ENCODE results near the gene GRPR.
"Not testable (repeated sequence)": the region's sequence is repeated elsewhere in the genome, so short reads cannot be mapped to it uniquely, and the experiment has no call there.

Gene GRPR

DNA sequence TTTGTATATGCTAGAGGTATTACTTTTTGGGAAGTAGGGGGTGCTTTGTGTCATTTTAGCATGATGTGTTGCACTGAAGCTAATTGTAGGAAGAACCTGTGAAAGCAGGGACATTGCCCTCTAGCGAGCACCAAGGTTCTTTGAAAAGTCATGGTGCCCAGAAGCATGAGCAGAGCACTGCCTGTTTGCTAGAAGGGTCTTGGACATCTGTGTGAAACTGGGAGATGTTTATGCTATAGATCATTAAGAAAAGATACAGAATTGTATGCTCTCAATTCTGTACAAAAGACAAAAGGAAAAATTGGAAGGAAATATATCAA is 14.7 kb downstream of the GRPR start:
- no peak for DNase-seq

DNA sequence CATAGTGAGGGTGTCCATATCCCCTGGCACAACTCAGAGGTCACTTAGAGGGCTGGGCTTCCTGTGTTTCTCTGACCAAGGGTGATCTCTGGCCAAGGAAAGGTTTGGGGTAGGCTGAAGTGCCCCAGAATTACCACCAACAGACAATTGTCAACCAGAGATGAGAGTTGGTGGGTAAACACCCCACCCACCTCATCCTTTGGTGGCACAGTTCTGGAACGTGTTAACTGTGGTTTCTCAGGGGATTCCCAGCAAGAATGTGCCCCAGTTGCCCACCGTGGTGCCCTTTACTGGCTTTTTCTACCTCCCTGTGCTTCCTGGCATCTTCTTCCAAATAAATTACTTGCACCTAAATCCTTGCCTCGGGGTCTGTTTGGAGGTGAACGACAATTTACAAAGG is 17.1 kb downstream of the GRPR start:
- DNase-seq, result no peak

DNA sequence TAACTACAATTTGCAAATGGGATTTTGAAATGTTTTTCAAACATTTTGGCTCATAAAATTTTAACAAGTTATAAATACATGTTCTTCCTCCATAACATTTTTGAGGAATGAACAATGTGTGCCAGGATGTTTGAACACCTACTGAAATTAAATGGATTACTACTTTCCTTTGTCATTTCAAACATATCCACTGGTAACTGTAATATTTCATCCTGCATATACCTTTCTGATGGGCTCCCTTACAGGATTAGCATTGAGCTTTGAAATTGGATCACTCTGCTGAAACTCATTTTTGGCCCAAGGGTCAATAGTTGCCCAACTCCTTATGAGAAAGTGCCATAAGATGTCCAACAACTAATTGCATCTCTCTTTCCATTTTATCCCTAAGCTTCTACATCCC is 17.6 kb downstream of the GRPR start:
- no peak for DNase-seq

DNA sequence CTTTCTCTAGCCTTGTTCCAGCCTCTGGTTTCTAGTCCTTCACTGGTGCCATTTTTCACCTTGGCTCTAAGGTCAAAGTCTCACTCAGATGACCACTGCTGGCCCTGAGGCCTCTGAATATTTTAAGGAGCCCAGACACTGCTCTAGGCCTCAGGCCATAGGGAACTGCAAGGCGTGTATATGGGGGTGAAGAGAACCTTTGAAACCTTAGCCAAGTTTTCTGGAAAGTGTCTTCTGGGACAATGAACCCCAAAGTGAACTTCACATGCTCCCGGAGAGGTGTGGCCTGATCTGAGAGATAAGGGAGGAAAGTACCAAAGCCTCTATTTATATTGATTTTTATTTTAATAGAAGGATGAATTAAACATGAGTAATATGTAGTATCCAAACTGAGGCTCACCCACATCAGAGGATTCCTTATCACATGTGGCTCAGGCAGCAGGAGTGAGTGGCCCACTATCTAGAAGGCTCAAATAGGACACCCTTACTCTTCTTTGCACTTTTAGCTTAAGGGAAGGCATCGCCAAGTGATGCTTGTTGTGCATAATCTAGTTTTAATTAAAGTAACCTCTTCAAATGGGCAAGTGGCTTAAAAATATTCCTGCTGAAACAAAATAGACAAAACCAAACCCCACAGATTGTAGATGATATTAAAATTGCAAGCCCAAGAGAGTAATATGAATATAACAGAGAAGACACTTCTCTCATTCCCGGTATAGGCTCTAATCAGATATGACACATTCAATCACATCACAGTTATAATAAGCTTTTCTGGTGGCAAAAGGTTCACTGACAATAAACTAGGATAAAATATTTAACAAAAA is 18.3 kb downstream of the GRPR start:
- DNase-seq, result no peak

DNA sequence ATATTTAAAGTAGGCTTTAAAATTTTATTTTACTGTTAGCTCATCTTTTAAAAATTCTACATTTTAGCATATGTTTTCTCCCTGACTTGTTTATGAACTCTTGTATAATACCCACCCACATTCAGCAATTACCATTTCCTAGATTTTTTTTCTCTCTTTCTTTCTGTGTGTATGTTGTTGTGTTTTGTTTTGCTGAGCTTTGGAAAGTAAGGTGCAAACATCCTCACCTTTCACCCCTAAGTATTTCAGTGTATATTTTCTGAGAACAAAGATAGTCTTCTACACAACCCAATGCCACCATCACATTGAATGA is 18.8 kb downstream of the GRPR start:
- DNase-seq, result no peak

DNA sequence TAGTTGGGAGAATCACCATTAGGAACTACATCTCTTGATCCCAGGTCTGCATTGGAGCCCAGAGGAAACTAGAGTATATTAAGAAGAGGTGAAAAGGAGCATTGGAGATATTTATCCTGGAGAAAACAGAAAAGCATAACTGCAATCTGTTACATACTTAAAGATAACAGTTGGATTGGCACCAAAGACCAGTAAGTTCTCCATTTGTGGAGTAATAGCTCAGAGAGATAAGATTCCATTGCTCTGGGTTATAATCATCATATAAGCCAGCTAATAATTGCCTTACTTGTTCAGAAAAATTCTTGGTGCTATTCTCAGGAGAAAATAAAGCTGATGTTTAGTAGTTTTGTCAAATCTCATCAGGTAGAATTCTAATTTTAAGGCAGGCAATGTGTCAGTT is 20.6 kb downstream of the GRPR start:
- DNase-seq, result no peak

DNA sequence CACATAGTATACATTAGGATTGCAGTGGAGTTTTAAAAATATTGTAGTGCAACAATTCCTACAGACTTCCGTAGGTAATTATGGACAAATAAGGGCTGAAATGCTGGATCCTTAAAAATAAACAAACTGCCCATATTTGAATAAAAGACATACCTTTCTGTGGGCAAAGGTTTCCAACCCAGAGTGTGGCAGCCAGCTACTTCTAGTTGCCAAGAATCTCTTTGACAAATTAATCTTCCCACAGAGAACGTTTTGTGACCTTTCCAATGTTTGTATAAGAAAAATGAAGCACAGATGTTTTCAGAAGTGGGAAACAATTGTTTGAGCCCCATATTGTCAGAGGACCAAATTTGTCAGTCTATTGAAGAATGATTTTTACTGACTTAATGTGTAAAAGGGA is 21.1 kb downstream of the GRPR start:
- no peak for DNase-seq

DNA sequence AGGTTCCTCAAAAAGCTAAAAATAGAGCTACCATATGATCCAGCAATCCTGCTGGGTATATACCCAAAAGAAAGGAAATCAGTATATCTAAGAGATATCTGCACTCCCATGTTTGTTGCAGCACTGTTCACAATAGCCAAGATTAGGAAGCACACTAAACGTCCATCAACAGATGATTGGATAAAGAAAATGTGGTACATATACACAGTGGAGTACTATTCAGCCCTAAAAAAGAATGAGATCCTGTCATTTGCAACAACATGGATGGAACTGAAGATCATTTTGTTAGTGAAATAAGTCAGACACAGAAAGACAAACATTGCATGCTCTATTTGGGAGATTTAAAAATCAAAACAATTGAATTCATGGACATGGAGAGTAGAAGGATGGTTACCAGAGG is 21.7 kb downstream of the GRPR start:
- DNase-seq, result not testable (repeated sequence)

DNA sequence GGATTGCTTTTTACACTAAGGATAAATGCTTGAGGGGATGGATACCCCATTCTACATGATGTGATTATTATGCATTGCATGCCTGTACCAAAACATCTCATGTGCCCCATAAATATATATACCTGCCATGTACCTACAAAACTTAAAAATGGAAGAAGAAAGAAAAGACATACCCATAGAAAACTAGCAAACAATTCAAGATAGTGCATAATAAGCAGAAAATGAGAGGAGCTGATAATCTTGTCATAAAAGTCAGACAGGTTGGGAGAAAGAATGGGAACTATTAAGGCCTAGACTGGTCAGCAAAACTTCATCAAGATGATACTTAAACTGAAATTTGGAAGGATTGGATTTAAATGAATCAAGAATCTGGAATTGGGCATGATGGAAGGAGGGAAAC is 22.3 kb downstream of the GRPR start:
- DNase-seq, result no peak

DNA sequence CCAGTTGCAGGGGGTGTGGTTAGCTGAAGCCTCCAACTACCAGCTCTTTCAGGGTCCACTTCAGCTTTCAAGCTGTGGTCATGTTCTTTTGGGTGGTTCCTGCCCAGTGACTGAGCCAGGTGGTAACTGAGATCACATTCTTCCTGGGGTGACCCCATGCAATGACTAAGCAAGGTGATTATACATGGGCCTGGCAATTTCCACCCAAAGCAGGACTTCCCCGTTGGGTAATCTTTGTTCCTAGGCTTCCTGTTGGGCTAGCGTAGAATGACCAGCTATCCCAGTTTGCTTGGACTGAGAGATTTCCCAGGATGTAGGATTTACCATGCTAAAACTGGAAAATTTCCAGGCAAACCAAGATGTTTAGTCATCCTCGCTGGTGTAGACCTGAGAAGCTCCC is 25.5 kb downstream of the GRPR start:
- no peak for DNase-seq

DNA sequence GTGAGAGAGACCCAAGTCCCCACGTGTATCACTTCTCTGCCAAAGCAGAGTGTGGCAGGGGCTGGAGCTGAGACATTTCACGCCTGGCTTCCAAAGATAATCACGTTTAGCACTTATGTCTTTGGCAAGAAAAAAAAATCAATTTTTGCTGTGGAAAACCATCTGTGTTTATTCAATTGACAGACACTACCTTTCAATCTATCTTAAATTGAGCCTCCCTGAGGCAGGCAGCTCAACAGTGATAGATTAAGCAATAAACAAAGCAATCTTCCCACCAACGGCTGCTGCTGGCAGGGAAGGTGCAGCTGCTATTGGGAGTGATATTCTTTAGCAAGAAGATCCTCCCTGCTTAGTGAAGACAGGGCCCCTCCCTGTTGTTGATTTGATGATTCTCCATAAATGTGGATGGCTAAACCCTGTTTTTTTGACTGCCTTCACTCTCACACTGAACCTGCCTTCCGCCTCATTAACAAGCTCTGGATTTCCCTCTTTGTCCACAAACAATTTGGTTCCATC is 32.3 kb downstream of the GRPR start:
- DNase-seq, result no peak

DNA sequence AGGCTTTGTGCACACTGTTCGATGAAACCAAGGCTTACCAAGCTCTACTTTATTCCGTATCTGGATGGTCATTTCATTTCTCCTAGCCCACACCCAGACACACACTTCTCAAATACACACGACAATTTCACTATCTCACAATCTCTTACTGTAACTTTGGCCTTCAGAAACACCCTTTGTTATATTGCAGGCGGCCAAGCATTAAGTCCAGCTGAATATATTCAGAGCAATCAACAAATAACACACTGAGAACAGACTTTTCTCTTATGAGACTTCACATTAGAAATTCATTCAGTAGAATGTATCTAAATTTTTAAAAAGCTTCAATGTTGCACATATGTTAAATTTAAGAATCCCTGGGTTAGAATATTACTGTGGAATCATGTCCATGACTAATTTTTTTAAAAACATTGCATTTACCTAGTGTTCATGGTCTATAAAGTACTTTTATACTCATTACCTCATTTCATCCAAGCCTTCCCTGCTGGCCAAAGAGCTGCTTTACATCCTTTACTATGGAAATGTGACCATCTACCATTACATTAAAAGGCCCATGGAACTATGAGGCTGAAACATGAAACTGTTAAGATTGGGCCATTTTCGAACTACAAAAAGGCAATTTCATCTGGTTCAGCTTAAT is 33.4 kb downstream of the GRPR start:
- no peak for DNase-seq

DNA sequence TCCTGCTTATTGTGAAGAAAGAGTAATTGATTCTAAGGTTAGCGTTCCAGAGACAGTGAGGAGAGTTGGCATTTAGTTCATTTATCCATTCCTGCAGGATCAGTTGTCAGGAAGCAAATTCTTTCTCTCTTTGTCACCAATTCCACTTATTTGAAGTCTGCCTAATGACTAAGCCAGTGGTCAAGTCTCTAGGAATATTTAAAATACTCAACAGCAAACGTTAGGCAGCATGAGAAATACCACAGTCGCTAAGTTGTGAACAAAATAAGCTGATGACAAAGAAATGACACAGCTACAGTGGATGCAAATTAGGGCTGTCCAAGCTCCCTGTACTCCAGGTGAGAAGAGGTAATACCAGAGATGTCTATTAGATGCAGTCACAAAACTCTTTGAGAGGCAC is 37.4 kb downstream of the GRPR start:
- peak; percentile 92 for DNase-seq

DNA sequence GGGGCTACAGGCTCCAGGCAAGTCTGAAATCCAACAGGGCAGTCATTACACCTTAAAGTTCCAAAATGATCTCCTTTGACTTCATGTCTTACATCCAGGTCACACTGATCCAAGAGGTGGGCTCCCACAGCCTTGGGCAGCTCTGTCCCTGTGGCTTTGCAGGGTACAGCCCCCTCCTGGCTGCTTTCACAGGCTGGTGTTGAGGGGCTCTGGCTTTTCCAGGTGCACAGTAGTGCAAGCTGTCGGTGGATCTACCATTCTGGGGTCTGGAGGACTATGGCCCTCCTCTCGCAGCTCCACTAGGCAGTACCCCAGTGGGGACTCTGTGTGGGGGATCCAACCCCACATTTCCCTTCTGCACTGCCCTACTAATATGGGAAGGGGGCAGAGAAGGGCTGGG is 37.8 kb downstream of the GRPR start:
- DNase-seq, result not testable (repeated sequence)

DNA sequence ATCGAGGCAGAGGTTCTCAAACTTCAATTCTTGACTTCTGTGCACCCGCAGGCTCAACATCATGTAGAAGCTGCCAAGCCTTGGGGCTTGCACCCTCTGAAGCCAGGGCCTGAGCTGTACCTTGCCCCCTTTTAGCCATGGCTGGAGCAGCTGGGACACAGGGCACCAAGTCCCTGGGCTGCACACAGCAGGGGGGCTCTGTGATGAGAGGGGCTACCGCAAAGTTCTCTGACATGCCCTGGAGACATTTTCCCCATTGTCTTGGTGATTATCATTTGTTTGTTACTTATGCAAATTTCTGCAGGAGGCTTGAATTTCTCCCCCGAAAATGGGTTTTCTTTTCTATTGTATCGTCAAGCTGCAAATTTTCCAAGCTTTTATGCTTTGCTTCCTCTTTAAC is 39.0 kb downstream of the GRPR start:
- DNase-seq, result no peak

DNA sequence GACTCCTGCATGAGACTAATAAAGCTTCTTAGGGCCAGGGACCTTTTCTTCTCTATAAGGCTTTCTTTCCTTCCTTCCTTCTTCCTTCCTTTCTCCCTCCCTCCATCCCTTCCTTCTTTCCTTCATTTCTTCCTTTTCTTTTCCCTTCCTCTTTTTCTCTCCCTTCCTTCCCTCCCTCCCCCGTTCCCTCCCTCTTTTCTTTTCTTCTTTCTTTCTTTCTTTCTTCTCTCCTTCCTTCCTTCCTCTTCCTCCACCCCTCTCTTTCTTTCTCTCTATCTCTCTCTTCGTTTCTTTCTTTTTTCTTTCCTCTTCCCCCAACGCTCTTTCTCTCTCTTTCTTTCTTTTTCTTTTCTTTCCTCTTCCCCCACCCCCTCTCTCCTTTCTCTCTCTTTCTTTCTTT is 41.4 kb downstream of the GRPR start:
- DNase-seq, result no peak

DNA sequence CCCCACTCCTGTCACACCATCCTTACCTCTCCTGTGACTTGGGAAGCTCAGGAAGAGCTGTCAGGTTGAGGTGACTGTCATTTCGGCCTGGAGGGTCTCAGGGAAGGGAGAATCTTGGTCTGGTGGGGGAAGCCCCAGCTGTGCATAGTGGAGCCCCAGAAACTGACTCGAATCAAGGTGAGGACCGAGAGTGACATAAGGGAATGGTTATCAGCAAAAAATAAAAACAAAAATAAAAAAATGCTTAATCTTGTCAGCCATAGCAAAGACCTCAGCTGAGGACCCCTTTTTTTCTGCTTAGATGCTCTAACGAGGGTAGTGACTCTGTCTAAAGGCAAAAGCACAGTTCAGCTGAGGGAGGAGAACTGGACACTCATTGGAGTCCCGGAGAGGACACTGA is 43.8 kb downstream of the GRPR start, which contains the start of gene MAGEB17:
TSS of gene MAGEB17 (plus strand) at position 301 of the 400 bp plus-strand sequence. CDS start 2,902 bp downstream, outside the sequence.
- no peak for DNase-seq

DNA sequence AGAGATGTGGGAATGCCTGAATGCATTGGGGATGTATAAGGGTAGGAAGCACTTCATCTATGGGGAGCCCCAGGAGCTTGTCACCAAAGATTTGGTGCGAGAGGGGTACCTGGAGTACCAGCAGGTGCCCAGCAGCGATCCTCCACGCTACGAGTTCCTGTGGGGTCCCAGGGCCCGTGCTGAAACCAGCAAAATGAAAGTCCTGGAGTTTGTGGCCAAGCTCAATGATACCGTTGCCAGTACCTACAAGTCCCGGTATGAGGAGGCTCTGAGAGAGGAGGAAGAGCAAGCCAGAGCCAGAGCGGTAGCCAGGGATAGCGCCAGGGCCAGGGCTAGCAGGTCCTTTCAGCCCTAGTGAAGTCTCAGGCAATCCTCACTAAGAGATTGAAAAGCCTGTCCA is 47.7 kb downstream of the GRPR start:
- DNase-seq, result no peak

DNA sequence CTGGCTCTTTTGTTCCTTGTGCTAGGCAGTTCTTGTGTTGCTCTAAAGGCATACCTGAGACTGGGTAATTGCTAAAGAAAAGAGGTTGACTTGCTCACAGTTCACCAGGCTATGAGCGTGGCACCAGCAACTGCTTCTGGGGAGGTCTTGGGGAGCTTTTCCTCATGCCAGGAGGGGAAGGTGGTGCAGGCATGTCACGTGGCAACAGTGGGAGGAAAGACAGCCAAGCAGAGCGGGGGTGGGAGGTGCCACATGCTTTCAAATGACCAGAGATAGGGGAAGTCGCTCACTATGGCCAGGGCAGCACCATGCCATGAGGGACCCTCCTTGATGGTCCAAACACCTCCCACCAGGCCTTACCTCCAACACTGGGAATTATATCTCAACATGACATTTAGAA is 48.6 kb downstream of the GRPR start:
- no peak for DNase-seq

DNA sequence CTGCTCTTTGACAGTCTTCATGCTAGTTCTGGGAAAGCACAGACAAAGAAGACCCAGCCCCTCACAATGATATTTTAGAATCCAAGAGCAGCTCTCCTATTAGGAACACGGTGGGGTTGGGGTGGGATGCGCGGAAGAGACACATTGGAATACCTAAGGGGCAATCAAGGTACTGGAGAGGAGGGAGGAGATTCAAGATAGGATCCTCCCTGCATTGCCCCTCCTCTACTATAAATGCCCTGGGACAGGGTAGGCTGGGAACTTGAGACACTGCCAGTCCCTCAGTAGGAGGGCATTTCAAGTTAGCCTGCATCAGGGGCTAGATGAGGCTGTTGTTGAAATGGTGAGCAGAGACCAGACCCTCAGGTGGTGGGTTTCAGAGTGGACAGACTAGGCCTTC is 49.0 kb downstream of the GRPR start:
- no peak for DNase-seq

DNA sequence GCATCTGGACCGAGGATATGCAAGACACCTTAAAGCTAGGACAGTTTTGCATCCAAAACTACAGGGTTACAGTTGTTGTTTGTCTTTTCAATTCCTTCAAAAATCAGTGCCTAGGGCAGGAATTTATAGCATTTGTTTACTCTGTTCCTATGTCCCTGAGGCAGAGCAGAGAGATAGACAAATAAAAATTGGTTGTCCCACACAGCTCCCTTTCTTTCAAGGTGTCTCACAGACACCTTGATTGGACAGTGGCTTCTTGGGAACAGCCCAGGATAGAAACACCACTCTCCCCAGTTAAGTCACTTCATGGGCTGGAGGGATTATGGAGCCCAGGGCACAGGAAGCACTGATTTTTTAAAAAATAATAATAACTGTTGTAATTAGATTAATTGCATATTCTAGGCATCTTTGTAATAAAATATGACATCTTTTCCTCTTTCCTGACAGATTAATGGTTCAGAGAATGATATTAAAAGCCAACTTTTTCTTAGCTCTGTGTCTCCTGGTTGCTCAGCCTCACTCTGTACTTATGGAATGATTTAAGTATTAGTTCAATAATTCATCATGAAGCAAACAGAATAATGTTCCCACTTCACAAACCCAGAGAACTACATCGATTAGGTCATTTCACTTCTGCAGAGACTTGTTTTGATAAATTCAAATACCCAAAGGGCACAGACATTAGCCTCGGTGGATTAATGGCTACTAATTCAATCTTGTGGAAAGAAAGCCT is 52.1 kb downstream of the GRPR start:
- DNase-seq, result no peak

DNA sequence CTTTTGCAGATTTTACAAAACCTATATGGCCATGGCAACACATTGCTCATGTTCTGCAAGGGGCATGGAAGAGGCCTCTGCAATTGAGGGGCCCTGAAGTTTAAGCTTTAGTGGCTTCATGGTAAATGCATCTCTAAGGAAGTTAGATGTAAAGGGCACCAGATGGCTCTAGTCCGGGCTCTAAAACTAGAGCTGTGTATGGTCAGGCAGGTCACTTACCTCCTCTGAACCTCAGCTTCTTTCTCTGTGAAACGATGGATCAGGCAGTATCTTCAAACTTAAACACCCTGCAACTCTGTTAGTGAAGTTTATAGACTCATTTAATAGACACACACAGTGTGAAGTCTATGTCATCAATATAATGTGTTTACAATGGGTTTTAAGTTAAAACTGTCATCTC is 53.9 kb downstream of the GRPR start:
- DNase-seq, result no peak

DNA sequence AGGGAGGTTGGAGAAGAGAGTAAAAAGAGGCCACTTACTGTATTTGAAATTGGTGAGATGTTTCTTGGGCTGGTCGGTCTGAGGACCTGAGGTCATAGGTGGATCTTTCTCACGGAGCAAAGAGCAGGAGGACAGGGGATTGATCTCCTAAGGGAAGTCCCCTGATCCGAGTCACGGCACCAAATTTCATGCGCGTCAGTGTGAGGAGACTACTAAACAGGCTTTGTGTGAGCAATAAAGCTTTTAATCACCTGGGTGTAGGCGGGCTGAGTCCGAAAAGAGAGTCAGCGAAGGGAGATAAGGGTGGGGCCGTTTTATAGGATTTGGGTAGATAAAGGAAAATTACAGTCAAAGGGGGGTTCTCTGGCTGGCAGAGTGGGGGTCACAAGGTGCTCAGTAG is 60.5 kb downstream of the GRPR start:
- not testable (repeated sequence) for DNase-seq

DNA sequence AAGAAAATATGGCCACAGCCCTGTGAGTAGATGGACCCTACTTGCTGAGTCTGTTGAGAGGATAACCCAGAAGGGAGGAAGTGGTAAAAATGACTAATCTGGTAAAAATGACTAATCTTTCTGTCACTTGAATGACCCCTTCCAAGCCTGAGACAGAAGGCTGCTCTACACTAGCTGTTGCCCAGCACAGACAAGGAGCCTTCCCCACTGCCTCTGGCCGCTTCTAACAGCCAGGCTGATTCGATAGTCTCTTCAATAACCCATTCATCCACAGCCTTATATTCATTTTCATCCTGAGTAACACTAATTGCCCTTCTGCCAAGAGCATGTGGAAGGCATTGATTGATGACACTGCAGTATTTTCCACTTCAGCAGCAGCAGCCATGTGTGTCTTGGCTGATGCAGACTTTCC is 62.4 kb downstream of the GRPR start:
- DNase-seq, result peak; percentile 87
